HTERT RPE-1 (cell line): ENCODE results near the gene IQGAP2.
"Not testable (repeated sequence)": the region's sequence is repeated elsewhere in the genome, so short reads cannot be mapped to it uniquely, and the experiment has no call there.

Experiments
- in situ Hi-C: fragments of 300-500 bp; cut with MboI; formaldehyde crosslinking; loops from 4 replicates; pipeline ENCODE4 v1.14.3; 2020; ENCODE audit warnings: low sequenced_read_pairs

IQGAP2 gene

GRCh38 chr5:76641514-76642120 lies 238.5 kb downstream of the IQGAP2 start:
- in situ Hi-C loops = no loop called here

- in situ Hi-C loops = no loop called here
Measured at GRCh38 chr5:76642390-76643040, 239.4 kb downstream of the IQGAP2 start.

GRCh38 chr5:76643371-76643770 lies 240.3 kb downstream of the IQGAP2 start:
- in situ Hi-C loops = no loop called here

DNA sequence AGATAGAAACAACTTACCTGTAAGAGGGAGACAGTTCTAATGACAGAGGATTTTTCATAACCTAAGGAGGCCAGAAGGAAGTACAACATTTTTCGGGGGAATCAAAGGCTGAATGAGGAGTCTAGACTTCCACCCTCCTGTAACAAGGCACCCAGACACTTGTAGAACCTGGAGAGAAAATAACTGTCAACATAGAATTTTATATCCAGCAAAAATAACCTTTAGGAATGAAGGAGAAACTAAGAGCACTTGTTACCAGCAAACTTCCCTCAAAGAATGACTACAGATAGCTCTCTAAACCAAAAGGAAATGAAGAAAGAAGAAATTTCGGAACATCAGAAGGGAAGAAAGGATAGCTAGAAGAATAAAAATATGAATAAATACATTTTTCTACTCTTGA lies 246.1 kb downstream of the IQGAP2 start:
- in situ Hi-C loops = no loop called here

GRCh38 chr5:76652809-76653414 lies 249.8 kb downstream of the IQGAP2 start:
- in situ Hi-C loops = no loop called here

DNA sequence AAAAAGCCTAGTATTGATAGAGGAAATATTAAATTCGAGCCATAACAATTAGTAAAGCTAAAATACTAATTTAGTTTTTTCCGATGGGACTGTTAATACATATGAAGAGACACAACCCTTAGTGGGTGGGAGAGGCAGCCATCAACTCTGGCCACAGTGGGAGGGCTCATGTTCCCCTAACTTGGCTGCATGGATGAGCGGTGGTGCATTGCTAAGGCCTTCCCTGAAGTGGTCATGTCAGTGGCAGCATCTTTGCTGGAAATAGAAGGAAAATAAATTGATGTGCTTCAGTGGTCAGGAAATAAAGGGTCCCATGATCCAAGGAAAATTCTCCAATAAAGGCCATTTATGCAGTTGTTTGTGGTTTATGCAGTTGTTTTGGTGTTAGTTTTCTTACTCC lies 254.0 kb downstream of the IQGAP2 start:
- in situ Hi-C loops = no loop called here

DNA sequence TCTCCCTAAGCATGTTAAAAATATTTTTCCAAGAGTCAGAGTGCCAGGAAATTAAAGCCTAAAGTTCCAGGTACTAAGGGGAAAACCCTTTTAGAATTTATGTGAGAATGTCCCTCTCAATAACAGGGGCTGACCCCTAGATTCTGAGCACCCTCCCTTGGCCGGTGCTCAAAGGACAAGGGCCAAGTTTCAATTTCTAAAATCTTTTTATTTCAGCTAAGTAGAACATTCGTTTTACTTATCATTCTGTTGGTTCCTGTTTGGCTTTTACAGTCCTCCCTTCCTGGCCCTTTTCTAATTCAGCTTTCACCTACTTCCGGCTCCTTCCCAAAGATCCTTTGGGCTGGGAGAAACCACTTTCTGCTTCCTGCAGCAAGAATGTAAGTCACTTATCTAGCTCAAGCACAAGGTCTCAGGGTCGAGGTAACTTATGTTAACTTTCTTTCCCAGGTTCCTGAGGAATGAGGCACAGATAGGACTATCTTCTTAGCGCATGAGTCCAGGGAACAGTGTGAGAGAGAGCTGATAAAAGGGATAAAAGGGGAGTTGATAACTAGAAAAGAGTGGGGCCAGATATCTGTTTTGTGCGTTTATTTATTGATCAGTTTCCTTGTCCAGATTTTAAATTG lies 254.7 kb downstream of the IQGAP2 start:
- in situ Hi-C loops = no loop called here

- in situ Hi-C loops = no loop called here
Measured at GRCh38 chr5:76660360-76660759, 257.3 kb downstream of the IQGAP2 start.

DNA sequence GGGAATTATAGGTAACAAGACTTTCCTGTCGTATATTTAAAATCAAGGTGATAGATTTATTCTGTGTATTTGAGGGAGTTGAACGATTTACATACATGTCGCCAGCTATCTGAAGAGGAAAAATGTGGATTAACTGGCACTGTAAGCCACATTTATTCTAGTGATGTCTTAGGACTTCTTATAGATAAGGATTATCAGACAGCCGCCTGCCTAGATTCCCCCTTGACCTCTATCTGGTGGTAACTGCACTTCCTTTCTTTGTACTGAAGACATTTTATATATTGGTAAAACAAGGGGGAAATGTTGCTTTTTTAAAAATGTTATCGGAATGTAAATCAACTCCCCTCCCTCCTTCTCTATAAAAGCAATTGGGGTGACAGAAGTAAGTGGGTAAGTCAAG lies 259.4 kb downstream of the IQGAP2 start:
- in situ Hi-C loops = no loop called here

DNA sequence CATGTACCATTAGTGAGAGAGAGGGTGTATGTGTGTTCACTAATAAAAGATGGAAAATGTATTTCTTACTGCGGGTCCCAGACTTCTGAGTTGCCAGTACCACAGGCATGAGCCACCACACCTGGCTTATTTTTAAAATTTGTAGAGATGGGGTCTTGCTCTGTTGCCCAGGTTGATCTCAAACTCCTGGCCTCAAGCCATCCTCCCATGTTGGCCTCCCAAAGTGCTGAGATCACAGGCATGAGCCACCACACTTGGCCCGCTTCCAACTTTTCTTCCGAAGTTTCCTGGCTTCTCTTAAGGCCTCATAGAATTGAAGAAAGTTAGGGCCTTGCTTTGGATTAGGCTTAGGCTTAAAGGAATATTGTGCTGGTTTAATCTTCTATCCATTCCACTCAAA lies 260.5 kb downstream of the IQGAP2 start:
- in situ Hi-C loops = no loop called here

DNA sequence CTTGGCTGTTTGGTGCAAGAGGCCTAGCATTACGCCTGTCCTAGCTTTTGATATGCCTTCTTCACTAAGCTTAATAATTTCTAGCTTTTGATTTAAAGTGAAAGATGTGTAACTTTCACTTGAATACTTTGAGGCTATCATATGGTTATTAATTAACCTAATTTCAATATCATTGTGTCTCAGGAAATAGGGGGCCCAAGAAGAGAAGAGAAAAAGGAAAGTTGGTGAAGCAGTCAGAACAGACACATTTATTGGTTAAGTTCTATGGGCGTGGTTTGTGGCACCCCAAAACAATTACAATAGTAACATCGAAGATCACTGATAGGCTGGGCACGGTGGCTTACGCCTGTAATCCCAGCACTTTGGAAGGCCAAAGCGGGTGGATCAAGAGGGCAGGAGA lies 261.0 kb downstream of the IQGAP2 start:
- in situ Hi-C loops = no loop called here

DNA sequence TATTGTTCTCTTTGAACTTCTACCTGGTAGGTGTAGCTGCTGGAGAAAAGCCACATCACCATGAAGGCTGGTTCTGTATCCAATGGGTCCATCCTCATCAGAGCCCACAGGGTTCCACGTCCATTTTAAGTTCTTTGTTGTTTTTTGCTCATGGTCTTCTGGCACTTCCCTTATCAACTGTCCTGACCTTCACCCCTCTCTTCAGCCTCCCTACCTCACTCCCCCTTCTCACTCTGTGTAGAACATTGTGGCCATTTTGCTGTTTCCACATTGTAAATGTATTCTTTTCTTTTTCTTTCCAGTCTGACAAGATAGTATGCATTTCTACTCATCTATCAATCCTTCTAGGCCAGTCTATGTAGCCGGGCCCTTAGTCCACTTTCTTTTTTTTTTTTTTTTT lies 264.4 kb downstream of the IQGAP2 start:
- in situ Hi-C loops = no loop called here

- in situ Hi-C loops = no loop called here
Measured at GRCh38 chr5:76669245-76669644, 266.2 kb downstream of the IQGAP2 start.

- in situ Hi-C loops = no loop called here
Measured at GRCh38 chr5:76670508-76670907, 267.4 kb downstream of the IQGAP2 start.

DNA sequence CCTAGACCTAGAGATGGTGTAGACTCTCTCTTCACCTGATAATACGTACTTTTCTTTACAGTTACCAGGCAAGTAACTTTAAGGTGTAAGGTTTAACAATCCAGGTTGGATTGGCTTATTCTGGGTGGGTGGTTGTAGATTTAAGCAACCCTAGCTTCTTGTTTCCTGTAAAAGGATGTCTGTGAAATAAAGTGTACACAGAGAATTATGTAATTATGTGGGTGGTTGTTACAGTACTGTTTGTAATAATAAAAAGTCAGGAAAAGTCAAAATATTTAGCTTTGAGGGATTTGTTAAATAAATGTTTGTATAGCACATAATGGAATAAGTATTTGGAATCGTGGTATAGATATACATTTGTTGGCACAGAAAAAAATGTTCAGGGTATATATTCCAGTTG lies 269.2 kb downstream of the IQGAP2 start:
- in situ Hi-C loops = no loop called here

DNA sequence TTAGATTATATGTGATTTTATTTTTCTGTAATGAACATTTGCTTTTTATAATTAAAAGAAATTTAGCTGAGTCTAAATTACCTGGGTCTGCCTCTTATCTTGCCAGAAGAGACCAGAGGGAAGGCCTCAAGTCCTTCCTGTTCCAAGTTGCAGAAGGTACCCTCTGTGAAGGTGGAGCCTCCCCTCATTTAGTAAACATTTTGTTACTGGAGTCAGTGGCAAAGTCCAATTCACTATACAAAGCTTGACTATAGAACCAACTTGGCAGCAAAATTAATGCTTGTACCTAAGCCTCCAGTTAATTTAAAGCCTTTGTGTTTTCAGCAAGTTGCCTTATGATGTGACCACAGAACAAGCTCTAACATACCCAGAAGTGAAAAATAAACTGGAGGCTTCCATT lies 270.0 kb downstream of the IQGAP2 start:
- in situ Hi-C loops = no loop called here

GRCh38 chr5:76674330-76675066 lies 271.4 kb downstream of the IQGAP2 start:
- in situ Hi-C loops = no loop called here

DNA sequence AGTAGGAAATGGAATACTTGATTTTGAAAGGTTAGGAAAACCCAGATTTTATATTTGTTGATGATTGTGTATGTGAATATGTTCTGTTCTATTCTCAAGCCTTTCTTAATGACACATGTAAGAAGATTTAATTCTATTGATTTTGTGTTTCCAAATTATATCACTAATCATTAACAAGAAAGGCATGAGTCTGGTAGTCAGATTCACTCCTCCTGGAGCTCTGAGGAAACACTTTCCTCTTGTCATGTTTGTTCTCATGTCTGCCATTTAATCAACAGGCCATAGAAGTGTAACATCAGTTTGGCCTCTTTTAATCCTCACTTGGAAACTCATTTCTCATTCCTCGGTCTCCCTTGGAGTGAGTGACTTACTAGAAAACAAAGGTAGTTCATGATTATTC lies 272.3 kb downstream of the IQGAP2 start:
- in situ Hi-C loops = no loop called here

GRCh38 chr5:76677849-76678472 lies 274.9 kb downstream of the IQGAP2 start:
- in situ Hi-C loops = no loop called here

- in situ Hi-C loops = no loop called here
Measured at GRCh38 chr5:76679231-76679630, 276.1 kb downstream of the IQGAP2 start.

DNA sequence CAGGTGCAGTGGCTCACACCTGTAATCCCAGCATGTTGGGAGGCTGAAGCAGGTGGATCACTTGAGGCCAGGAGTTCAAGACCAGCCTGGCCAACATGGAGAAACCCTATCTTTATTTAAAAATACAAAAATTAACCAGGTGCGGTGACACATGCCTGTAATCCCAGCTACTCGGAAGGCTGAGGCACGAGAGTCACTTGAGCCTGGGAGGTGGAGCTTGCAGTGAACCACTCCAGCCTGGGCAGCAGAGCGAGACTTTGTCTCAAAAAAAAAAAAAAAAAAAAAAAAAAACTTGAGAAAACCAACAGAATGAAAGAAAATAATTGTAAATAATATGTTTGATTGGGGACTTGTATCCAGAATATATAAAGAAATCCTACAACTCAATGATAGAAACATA lies 277.7 kb downstream of the IQGAP2 start:
- in situ Hi-C loops = not testable (repeated sequence)
